HepG2 (cell line): ENCODE measurements around the gene ADIPOR2. TPM values are rescaled to one million over a fixed set of nuclear protein-coding genes. Genes with fewer than 3 reads are reported as not detected.

Experiments used
- ATAC-seq: fragments of 200-7000 bp; cut with Tn5 transposase; 3 replicates; pipeline ENCODE4 v1.9.1; 2020; ENCODE audit warnings: mild to moderate bottlenecking, moderate library complexity
- BruUV-seq: library from RNA; stranded (reverse); fragments of 400-500 nt; replicated peaks from 2 replicates; lab custom pipeline; 2021; lab: Mats Ljungman, UMichigan
- CTCF ChIA-PET: fragments of 300-600 bp; formaldehyde crosslinking; extraction: SDS; loops from one replicate; lab custom pipeline; 2021; ENCODE audit warnings: low total read pairs, inconsistent platforms, low intra/inter-chr PET ratio; lab: Yijun Ruan, JAX
- POLR2A ChIA-PET: fragments of 350-600 bp; sonication (Branson Sonifier 250); formaldehyde crosslinking; loops from one replicate; lab custom pipeline; 2020; ENCODE audit warnings: antibody characterized with exemption, inconsistent platforms; lab: Yijun Ruan, JAX
- DNase-seq: peaks from one replicate; pipeline ENCODE4 v3.0.0-alpha.2; 2015; ENCODE audit warnings: low spot score
- FAIRE-seq: peaks from 3 replicates; lab custom pipeline; 2011; peaks lifted over from hg19 to GRCh38; lab: Jason Lieb, UNC
- H2AFZ ChIP-seq: one replicate; pipeline ENCODE4 v1.6.1; 2011; ENCODE audit warnings: low read length, inconsistent platforms
- H3K27ac ChIP-seq: fragments of 300-600 bp; 3 replicates; pipeline ENCODE4 v1.8.0; 2011; ENCODE audit warnings: mixed run types, mild to moderate bottlenecking, mixed read lengths, low read length, inconsistent platforms; ENCODE audit not compliant: insufficient read depth; ENCODE audit errors: extremely low read length
- H3K27me3 ChIP-seq, 2 experiments: fragments of 200-600 bp in 1 of 2; 2 replicates in 1 of 2; 3 replicates in 1 of 2; pipeline versions ENCODE4 v1.6.0 to v1.8.0; 2011; ENCODE audit warnings: low read length in 2 of 2, mild to moderate bottlenecking in 2 of 2, moderate library complexity in 2 of 2, inconsistent platforms in 1 of 2; ENCODE audit not compliant: insufficient read depth in 2 of 2, control insufficient read depth in 1 of 2
- H3K36me3 ChIP-seq, 2 experiments: fragments of 200-600 bp in 1 of 2; replicated peaks in 1 of 2; 2 replicates in 1 of 2; 3 replicates in 1 of 2; pipeline versions ENCODE4 v1.5.1 to v1.8.0; 2011; ENCODE audit warnings: low read length in 2 of 2, inconsistent platforms in 1 of 2; ENCODE audit not compliant: insufficient read depth in 2 of 2, control insufficient read depth in 1 of 2
- H3K4me1 ChIP-seq: 2 replicates; pipeline ENCODE4 v1.5.1; 2012; ENCODE audit warnings: low read length, inconsistent platforms; ENCODE audit not compliant: insufficient read depth
- H3K4me2 ChIP-seq: 2 replicates; pipeline ENCODE4 v1.6.0; 2011; ENCODE audit warnings: low read depth, low read length, inconsistent platforms
- H3K4me3 ChIP-seq, 3 experiments: fragments of 200-600 bp in 1 of 3; sonication (generic), shearing (Covaris generic) in 1 of 3; replicated peaks in 1 of 3; 2 replicates each; pipeline ENCODE4 v1.5.1; 2011 to 2016; ENCODE audit warnings: low read length in 3 of 3, inconsistent platforms in 2 of 3, low read depth in 2 of 3, mild to moderate bottlenecking in 2 of 3, control low read depth in 1 of 3, mixed read lengths in 1 of 3; ENCODE audit not compliant: insufficient read depth in 1 of 3
- H3K79me2 ChIP-seq: one replicate; pipeline ENCODE4 v1.6.1; 2011; ENCODE audit warnings: low read length, inconsistent platforms; ENCODE audit not compliant: insufficient read depth
- H3K9ac ChIP-seq: 2 replicates; pipeline ENCODE4 v1.6.0; 2011; ENCODE audit warnings: mild to moderate bottlenecking, low read depth, low read length, inconsistent platforms; ENCODE audit not compliant: insufficient read depth
- H3K9me3 ChIP-seq: 2 replicates; pipeline ENCODE4 v1.5.1; 2012; ENCODE audit warnings: mild to moderate bottlenecking, low read length
- H4K20me1 ChIP-seq: 2 replicates; pipeline ENCODE4 v1.6.0; 2011; ENCODE audit warnings: inconsistent platforms, mild to moderate bottlenecking, low read length, moderate library complexity; ENCODE audit not compliant: insufficient read depth
- ATF3 ChIP-seq: sonication (generic); formaldehyde crosslinking; IDR thresholded peaks from 2 replicates; pipeline ENCODE4 v1.4.0; 2020; ENCODE audit warnings: missing genetic modification reagents
- HES4 ChIP-seq: sonication (generic); formaldehyde crosslinking; IDR thresholded peaks from 2 replicates; pipeline ENCODE4 v1.9.0; 2021; ENCODE audit warnings: mild to moderate bottlenecking, missing genetic modification reagents, borderline replicate concordance
- HNRNPH1 ChIP-seq: fragments of 200-400 bp; formaldehyde crosslinking; optimal IDR thresholded peaks from 2 replicates; pipeline ENCODE3; 2017; ENCODE audit warnings: mild to moderate bottlenecking, low read depth, low read length
- IRF9 ChIP-seq: sonication (generic); formaldehyde crosslinking; IDR thresholded peaks from 2 replicates; pipeline ENCODE4 v1.8.0; 2022; ENCODE audit warnings: missing genetic modification reagents, mild to moderate bottlenecking, borderline replicate concordance
- JUND ChIP-seq: sonication (generic); formaldehyde crosslinking; IDR thresholded peaks from 2 replicates; pipeline ENCODE4 v1.8.0; 2022; ENCODE audit warnings: mild to moderate bottlenecking, missing genetic modification reagents
- NRL ChIP-seq: sonication (generic); formaldehyde crosslinking; IDR thresholded peaks from 2 replicates; pipeline ENCODE4 v1.5.0; 2020; ENCODE audit warnings: missing genetic modification reagents, mild to moderate bottlenecking, moderate library complexity, borderline replicate concordance
- POLR2AphosphoS2 ChIP-seq: IDR thresholded peaks from 2 replicates; pipeline ENCODE4 v1.6.1; 2011; ENCODE audit warnings: low read depth, low read length, improper control_type of control experiment
- REL ChIP-seq: sonication (generic); formaldehyde crosslinking; conservative IDR thresholded peaks from 2 replicates; pipeline ENCODE4 v1.8.0; 2022; ENCODE audit warnings: mild to moderate bottlenecking, missing genetic modification reagents, moderate library complexity
- SMAD3 ChIP-seq: sonication (generic); formaldehyde crosslinking; IDR thresholded peaks from 2 replicates; pipeline ENCODE4 v1.4.0; 2020; ENCODE audit warnings: missing genetic modification reagents
- TBX2 ChIP-seq: sonication (generic); formaldehyde crosslinking; IDR thresholded peaks from 2 replicates; pipeline ENCODE4 v1.5.0; 2020; ENCODE audit warnings: missing genetic modification reagents, mild to moderate bottlenecking, borderline replicate concordance
- U2AF1 ChIP-seq: fragments of 200-400 bp; formaldehyde crosslinking; optimal IDR thresholded peaks from 2 replicates; pipeline ENCODE3; 2017; ENCODE audit warnings: mild to moderate bottlenecking, low read depth, low read length
- ZBTB7A ChIP-seq: sonication (generic); formaldehyde crosslinking; IDR thresholded peaks from 2 replicates; pipeline ENCODE4 v1.8.0; 2022; ENCODE audit warnings: mild to moderate bottlenecking, missing genetic modification reagents
- ZFP1 ChIP-seq: IDR thresholded peaks from 2 replicates; pipeline ENCODE4 v1.6.1; 2016
- ZNF20 ChIP-seq: sonication (generic); formaldehyde crosslinking; IDR thresholded peaks from 2 replicates; pipeline ENCODE4 v1.4.0; 2020; ENCODE audit warnings: mild to moderate bottlenecking, moderate library complexity, missing genetic modification reagents
- ZNF572 ChIP-seq: sonication (generic); formaldehyde crosslinking; IDR thresholded peaks from 2 replicates; pipeline ENCODE4 v1.5.1; 2020; ENCODE audit warnings: mild to moderate bottlenecking, missing genetic modification reagents
- ZNF670 ChIP-seq: sonication (generic); formaldehyde crosslinking; IDR thresholded peaks from 2 replicates; pipeline ENCODE4 v1.8.0; 2022; ENCODE audit warnings: mild to moderate bottlenecking, missing genetic modification reagents, borderline replicate concordance
- WGBS: methylation state at CpG from one replicate; pipeline ENCODE4 v1.1.6; 2017; ENCODE audit warnings: low lambda C conversion rate; 5-methylcytosine and 5-hydroxymethylcytosine counted together
- in situ Hi-C: cut with HindIII; loops from 2 replicates; pipeline ENCODE4 v1.10.0; 2017; ENCODE audit warnings: low pct_unique_long_range_greater_than_20kb; ENCODE audit not compliant: extremely low pct_ligation_motif_present
- intact Hi-C: fragments of 100-400 bp; cut with micrococcal nuclease; formaldehyde crosslinking; loops from one replicate; pipeline ENCODE4 v1.10.0; 2022; ENCODE audit not compliant: unreplicated experiment
- polyA plus RNA-seq, 8 experiments: library from polyadenylated mRNA; depleted of rRNA in 3 of 8; stranded (reverse) in 7 of 8; unstranded in 1 of 8; fragments of >200 nt; fragmentation: Illumina TruSeq in 4 of 8; extraction: Trizol in 4 of 8; gene quantifications; 2 replicates each; pipeline versions ENCODE4 v1.2.1 to v1.2.3, GENCODE V29; 2011 to 2016; ENCODE audit warnings: low read depth in 4 of 8, missing spikeins in 1 of 8, mixed read lengths in 1 of 8; ENCODE audit not compliant: insufficient read depth in 1 of 8
- total RNA-seq, 5 experiments: library from RNA; depleted of rRNA; stranded (reverse); fragments of >200 nt; fragmentation: Illumina TruSeq; extraction: Trizol; gene quantifications; 2 replicates each; pipeline ENCODE4 v1.2.3, GENCODE V29; 2016; ENCODE audit warnings: low read depth in 1 of 5

The ADIPOR2 gene
- total and polyA plus RNA-seq, 2 of the 13 experiments (the other 11 are each of a cell fraction or from before 2014, with no cell fraction given), result 35.2 to 52.2 TPM

- ChIA-PET POLR2A (interaction anchor here (0.7 kb wide), 1 partner anchor 1342 kb away, joined by 4 read pairs; the partner anchor contains the start of gene KDM5A), CTCF (no interaction called here)
- Histone ChIP-seq H3K27ac (no peak overlapping the region), H2AFZ (no peak overlapping the region), H3K79me2 (peaks cover 67% of the 10 kb centered on the region), H3K4me1 (peaks cover 71% of the 10 kb centered on the region), H3K9ac (no peak overlapping the region), H4K20me1 (peaks cover 18% of the 10 kb centered on the region; the same call in 1 of the 2 replicates), H3K9me3 (no peaks in the 10 kb centered on the region), H3K27me3 (no peaks in the 10 kb centered on the region), H3K36me3 (peaks cover 0 to 5% of the 10 kb centered on the region in 2 experiments; a peak in 2 of 5 replicates), H3K4me2 (no peak overlapping the region), H3K4me3 (no peak overlapping the region)
- ATAC-seq (no peak), DNase-seq (no peak), FAIRE-seq (no peak)
- intact Hi-C loops, result no loop called here
- 95% methylated on average over 11 of the region's 11 CpGs for WGBS
- no peak for TF ChIP-seq TBX2 (CRISPR knock-in tag)
- TF ChIP-seq ZBTB7A (CRISPR knock-in tag), result no peak
- TF ChIP-seq REL, result no peak
- TF ChIP-seq ZNF20 (CRISPR knock-in tag), result no peak
- no peak for TF ChIP-seq IRF9
- no peak for TF ChIP-seq ZFP1 (CRISPR knock-in tag)
- TF ChIP-seq ZNF572, result no peak
- TF ChIP-seq U2AF1, result no peak
- TF ChIP-seq ZNF670 (CRISPR knock-in tag), result no peak
- TF ChIP-seq NRL (CRISPR knock-in tag), result no peak
- no peak for TF ChIP-seq HES4 (CRISPR knock-in tag)
- TF ChIP-seq POLR2AphosphoS2, result no peak
- no peak for TF ChIP-seq JUND (CRISPR knock-in tag)
- no peak for TF ChIP-seq ATF3
- TF ChIP-seq SMAD3, result no peak
- no peak for TF ChIP-seq HNRNPH1
- in situ Hi-C loops, result no loop called here
- no TSS peak for BruUV-seq
These were observed 40.3 kb downstream of the ADIPOR2 start for GRCh38 chr12:1731019-1731687.
